Naive B cell (primary cell): ENCODE results near the gene TEAD1. TPM values are rescaled to one million over a fixed set of nuclear protein-coding genes. Genes with fewer than 3 reads are reported as not detected.

Experiments
- ATAC-seq, 2 donors: fragments of 150-1000 bp; cut with Tn5 transposase; 2 replicates each; pipeline ENCODE4 v1.10.0; 2021; ENCODE audit warnings: low read depth in 2 of 2, mild to moderate bottlenecking in 2 of 2, moderate library complexity in 2 of 2
- DNase-seq: peaks from one replicate; pipeline ENCODE4 v3.0.0; 2022
- H3K27ac Mint-ChIP-seq, 6 donors: one replicate each; pipeline ENCODE4 v1.8.0; 2020 to 2022; ENCODE audit warnings: mild to moderate bottlenecking in 6 of 6, mixed read lengths in 6 of 6, moderate library complexity in 5 of 6, inconsistent platforms in 2 of 6
- H3K27me3 Mint-ChIP-seq, 3 donors: one replicate each; pipeline ENCODE4 v1.8.0; 2021 to 2022; ENCODE audit warnings: mixed read lengths in 3 of 3, mild to moderate bottlenecking in 1 of 3
- H3K36me3 Mint-ChIP-seq, 2 donors: one replicate each; pipeline ENCODE4 v1.8.0; 2020 to 2022; ENCODE audit warnings: mixed read lengths in 2 of 2, inconsistent platforms in 1 of 2, mild to moderate bottlenecking in 1 of 2
- H3K4me1 Mint-ChIP-seq, 3 donors: one replicate each; pipeline ENCODE4 v1.8.0; 2020 to 2022; ENCODE audit warnings: mixed read lengths in 3 of 3, inconsistent platforms in 1 of 3, mild to moderate bottlenecking in 1 of 3, moderate library complexity in 1 of 3
- H3K4me3 Mint-ChIP-seq, 8 donors: one replicate each; pipeline ENCODE4 v1.8.0; 2020 to 2022; ENCODE audit warnings: mild to moderate bottlenecking in 8 of 8, mixed read lengths in 8 of 8, moderate library complexity in 8 of 8, inconsistent platforms in 2 of 8
- H3K9me3 Mint-ChIP-seq, 7 donors: one replicate each; pipeline ENCODE4 v1.8.0; 2020 to 2022; ENCODE audit warnings: mixed read lengths in 7 of 7, mild to moderate bottlenecking in 5 of 7, inconsistent platforms in 2 of 7, moderate library complexity in 1 of 7
- polyA plus RNA-seq, 6 donors: library from polyadenylated mRNA; unstranded; fragments of 300-500 nt; fragmentation: Illumina TruSeq; gene quantifications; one replicate each; pipeline ENCODE4 v1.2.3, GENCODE V29; 2021; ENCODE audit warnings: low read depth in 6 of 6

Gene TEAD1
- polyA plus RNA-seq, 6 donors from 2014 or later, result not detected

DNA sequence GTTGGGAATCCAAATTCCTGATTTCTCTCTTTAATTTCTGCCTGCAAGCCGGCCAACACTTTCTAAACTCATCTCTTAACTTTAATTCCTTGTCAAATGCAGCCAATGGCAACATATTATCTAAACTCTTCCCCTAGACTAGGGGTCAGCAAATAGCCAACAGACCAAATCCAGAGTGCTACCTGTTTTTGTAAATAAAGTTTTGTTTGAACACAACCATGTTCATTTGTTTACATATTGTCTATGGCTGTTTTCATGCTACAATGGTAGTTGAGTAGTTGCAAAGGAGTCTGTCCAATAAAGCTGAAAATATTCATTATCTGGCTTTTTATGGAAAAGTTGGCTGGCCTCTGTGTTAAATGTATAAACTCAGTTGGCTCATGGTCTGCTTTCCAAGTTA is 297.7 kb downstream of the TEAD1 start:
- H3K4me1 Mint-ChIP-seq, result no peaks in the 10 kb centered on the region
- ATAC-seq (no peak), DNase-seq (no peak)
- H3K27ac Mint-ChIP-seq, result no peak overlapping the region
- no peak overlapping the region for H3K4me3 Mint-ChIP-seq
- H3K9me3 Mint-ChIP-seq, result peaks cover 0 to 3% (median 0%) of the 10 kb centered on the region in 7 donors
- H3K27me3 Mint-ChIP-seq, result peaks cover 0 to 5% (median 0%) of the 10 kb centered on the region in 3 donors
- no peaks in the 10 kb centered on the region for H3K36me3 Mint-ChIP-seq

DNA sequence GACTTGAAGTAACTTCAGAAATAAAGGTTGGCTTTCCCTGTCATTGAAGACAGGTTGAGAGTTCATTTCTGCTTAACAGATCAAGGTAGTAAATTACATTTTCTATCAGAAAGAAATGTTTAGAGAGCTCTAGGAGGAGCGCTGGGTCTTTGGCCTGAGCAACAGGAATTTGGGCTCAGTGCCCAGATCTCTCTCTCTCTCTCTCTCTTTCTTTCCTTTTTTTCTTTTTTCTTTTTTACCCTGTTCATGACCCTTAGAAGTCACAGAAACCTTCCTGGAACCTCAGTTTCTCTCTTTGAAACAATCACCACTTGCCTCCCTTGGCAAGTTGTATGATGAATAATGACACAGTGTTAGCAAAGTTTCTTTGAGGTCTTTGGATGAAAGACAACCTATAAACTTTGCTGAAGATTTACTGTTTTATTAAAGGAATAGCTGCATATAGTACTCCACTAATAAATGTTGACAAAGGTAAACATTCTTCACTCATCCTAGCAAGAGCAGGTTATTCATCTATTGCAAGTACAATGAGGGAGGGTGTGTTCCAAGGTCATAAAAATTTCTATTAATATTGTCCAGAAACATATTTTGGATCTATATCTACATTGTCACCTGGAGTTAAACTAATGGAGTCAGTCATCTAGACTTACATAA is 299.4 kb downstream of the TEAD1 start:
- Mint-ChIP-seq H3K36me3 (no peaks in the 10 kb centered on the region), H3K9me3 (peaks cover 0 to 3% (median 0%) of the 10 kb centered on the region in 7 donors), H3K4me1 (no peaks in the 10 kb centered on the region), H3K4me3 (no peak overlapping the region), H3K27me3 (peaks cover 0 to 5% (median 3%) of the 10 kb centered on the region in 3 donors), H3K27ac (no peak overlapping the region)
- no peak for ATAC-seq
- DNase-seq, result no peak

DNA sequence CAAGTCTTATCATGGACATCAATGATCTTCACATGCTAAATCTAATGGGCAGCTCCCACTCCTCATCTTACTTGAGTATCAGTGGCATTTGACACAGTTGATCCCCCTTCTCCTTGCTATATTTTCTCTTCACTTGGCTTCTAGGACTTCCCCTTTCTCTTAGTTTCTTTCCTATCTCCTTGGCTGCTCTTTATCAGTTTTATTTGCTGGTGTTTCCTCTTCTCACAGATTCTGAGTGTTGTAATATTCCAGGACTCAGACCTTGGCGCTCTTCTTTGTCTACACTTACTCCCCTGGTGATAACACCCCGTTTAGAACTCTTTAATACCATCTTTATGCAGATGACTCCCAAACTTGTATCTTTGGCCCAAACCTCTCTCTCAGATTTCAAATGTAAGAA is 301.0 kb downstream of the TEAD1 start:
- no peaks in the 10 kb centered on the region for H3K4me1 Mint-ChIP-seq
- no peak for ATAC-seq
- no peak overlapping the region for H3K4me3 Mint-ChIP-seq
- H3K27ac Mint-ChIP-seq, result no peak overlapping the region
- H3K9me3 Mint-ChIP-seq, result peaks cover 0 to 3% (median 0%) of the 10 kb centered on the region in 7 donors
- DNase-seq, result no peak
- no peaks in the 10 kb centered on the region for H3K36me3 Mint-ChIP-seq
- peaks cover 0 to 5% (median 3%) of the 10 kb centered on the region in 3 donors for H3K27me3 Mint-ChIP-seq

DNA sequence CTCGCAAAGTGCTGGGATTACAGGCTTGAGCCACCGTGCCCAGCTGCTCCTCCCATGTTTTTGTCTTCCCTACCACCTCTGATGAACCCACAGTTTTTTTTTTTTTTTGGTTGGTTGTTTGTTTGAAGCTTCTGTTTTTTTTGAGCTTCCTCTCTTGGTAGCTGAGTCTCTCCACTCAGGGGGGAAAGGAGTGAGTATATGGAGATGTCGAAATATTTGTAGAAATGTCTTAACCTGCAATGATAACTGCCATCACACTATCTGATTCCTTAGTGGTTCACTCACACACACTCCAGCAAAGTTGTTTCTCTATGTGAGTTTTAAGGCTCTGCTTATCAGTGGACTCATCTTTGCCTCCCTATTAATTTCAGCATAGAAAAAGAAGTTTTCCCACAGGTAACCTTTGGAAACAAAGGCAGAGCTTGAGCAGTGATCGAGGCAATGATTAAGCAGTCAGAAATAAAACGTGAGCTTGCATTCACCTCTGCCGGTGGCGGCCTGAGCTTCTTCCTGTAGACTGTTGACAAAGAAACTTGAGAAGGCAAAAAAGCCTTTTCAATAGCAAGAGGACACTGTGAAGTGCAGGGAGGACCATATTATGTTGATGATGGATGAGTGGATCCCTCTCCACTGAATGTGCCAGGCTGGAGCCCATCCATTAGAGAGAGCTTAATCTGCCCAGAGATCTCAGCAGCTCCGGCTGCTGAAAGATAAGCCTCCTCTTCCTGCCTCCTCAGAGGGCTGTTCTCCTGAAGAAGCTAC is 305.9 kb downstream of the TEAD1 start:
- Mint-ChIP-seq H3K27ac (no peak overlapping the region), H3K36me3 (no peaks in the 10 kb centered on the region), H3K4me1 (no peaks in the 10 kb centered on the region), H3K27me3 (peaks cover 3 to 17% (median 5%) of the 10 kb centered on the region in 3 donors), H3K9me3 (no peaks in the 10 kb centered on the region), H3K4me3 (no peak overlapping the region)
- ATAC-seq (no peak), DNase-seq (no peak)

DNA sequence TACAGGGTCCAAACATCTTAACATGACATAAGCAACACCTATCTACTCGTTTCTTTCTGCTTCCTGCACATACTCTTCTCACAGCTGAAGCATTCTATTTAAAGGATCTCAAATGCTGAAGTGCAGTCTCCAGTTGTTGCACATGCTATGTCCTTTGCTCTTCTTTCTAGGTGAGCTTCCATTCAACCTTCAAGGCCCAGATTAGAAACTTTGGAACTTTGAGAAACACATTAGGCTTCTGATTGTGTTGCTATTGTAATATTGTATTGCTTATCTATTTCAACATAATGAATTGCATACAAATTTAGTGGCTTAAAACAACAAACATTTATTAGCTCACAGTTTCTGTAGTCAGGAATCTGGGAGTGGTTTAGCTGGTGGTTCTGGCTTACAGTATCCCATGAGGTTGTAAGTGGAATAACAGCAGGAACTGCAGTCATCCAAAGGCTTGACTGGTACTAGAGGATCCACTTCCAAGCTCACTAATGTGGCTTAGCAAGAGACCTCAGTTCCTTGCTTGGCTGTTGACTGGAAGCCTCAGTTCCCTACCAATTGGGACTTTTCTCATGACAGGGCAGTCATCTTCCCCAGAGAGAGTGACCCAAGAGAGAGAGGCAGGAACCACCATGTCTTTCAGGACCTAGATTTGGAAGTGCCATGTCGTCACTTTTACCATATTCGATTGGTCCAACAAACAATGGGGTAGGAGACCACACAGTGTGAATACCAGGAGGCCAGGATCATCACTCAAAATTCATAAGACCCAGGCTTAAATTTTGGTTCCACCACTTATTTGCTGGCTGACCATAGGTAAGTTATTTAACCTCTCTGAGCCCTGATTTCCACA is 307.7 kb downstream of the TEAD1 start:
- Mint-ChIP-seq H3K27ac (no peak overlapping the region), H3K9me3 (no peaks in the 10 kb centered on the region), H3K4me3 (no peak overlapping the region), H3K4me1 (no peaks in the 10 kb centered on the region), H3K27me3 (peaks cover 3 to 26% (median 12%) of the 10 kb centered on the region in 3 donors), H3K36me3 (no peaks in the 10 kb centered on the region)
- DNase-seq (no peak), ATAC-seq (no peak)

DNA sequence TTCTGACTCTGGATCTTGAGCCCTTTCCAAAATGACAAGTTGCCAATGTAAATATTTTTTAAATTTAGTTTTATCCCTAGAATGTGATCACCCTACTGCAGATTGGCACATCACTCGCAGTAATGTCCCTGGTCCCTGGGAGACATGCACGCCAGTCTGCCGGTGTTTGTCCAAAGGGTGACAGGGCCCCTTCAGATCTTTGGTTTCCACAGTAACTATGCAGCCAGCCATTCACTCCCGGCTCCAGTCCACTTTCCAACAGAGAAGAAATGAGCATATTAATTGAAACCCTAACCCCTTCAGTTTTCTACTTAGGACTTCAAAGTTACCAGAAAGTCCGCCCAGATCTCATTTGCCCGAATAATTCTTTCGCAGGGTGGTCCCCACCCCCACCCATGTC is 309.1 kb downstream of the TEAD1 start:
- ATAC-seq (no peak), DNase-seq (no peak)
- Mint-ChIP-seq H3K4me3 (peak overlapping the region in 1 of 8 donors; percentile 56), H3K4me1 (no peaks in the 10 kb centered on the region), H3K27me3 (peaks cover under 1 to 26% (median 9%) of the 10 kb centered on the region in 3 donors), H3K27ac (no peak overlapping the region), H3K36me3 (no peaks in the 10 kb centered on the region), H3K9me3 (no peaks in the 10 kb centered on the region)

DNA sequence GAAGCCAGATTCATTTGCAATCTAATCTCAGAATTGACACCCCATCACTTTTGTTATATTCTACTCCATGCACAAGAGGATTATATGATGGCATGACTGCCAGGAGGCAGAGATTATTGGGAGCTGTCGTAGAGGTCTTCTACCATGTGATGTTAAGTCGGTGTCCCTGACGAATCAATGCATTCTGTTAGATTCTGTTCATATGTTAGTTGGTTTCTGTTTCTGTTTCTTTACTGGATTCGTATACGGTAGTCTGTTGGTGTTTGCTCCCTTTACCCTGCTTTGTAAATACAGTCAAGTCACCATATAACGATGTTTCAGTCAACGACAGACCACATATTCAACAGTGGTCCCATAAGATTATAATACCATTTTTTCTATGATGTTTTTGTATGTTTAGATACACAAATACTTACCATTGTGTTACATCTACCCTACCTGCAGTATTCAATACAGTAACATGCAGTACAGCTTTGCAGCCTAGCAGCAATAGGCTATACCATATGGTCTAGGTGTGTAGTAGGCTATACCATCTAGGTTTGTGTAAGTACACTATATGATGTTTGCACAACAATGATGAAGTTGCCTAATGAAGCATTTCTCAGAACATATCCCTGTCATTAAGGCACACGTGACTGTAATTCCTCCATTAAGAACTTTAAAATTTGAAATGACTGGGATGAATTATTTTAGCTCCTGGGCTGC is 312.1 kb downstream of the TEAD1 start:
- no peak overlapping the region for H3K4me3 Mint-ChIP-seq
- ATAC-seq, result no peak

DNA sequence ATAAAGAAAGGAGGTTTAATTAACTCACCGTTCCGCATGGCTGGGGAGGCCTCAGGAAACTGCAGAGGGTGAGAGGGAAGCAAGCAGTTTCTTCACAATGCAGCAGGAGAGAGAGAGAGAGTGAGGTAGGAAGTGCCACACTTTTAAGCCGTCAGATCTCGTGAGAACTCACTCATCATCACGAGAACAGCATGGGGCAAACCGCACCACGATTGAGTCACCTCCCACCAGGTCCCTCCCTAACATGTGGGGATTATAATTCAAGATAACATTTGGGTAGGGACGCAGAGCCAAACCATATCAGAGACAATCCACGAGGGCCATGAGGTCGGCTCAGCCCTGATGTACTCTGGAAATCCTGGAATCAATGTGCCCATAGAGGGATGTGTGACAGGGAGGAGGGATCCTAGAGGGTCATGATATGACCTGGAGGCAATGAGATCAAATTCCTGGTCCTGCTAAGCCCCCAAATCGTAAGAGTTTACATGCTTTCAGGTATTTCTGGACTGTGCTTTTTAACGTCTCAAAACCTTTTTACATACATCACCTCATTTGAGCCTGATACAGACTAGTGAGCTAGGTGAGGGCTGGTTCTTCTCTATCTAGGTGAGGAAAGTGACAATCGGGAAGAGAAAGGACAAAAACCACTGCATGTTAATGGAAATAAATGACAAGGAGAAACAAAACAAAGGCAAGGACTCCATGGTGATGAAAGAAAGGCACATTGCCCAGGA is 315.4 kb downstream of the TEAD1 start:
- DNase-seq, result no peak
- H3K9me3 Mint-ChIP-seq, result no peaks in the 10 kb centered on the region
- H3K27me3 Mint-ChIP-seq, result peaks cover 0 to 9% (median 7%) of the 10 kb centered on the region in 3 donors
- H3K4me3 Mint-ChIP-seq, result no peak overlapping the region
- H3K27ac Mint-ChIP-seq, result no peak overlapping the region
- ATAC-seq, result no peak
- H3K4me1 Mint-ChIP-seq, result no peaks in the 10 kb centered on the region
- no peaks in the 10 kb centered on the region for H3K36me3 Mint-ChIP-seq

More for the DNA sequence above, 312.1 kb downstream of the TEAD1 start:
- H3K27me3 Mint-ChIP-seq, result peaks cover 0 to 21% (median 7%) of the 10 kb centered on the region in 3 donors
- no peaks in the 10 kb centered on the region for H3K9me3 Mint-ChIP-seq
- H3K36me3 Mint-ChIP-seq, result no peaks in the 10 kb centered on the region
- H3K4me1 Mint-ChIP-seq, result no peaks in the 10 kb centered on the region
- H3K27ac Mint-ChIP-seq, result no peak overlapping the region
- no peak for DNase-seq

DNA sequence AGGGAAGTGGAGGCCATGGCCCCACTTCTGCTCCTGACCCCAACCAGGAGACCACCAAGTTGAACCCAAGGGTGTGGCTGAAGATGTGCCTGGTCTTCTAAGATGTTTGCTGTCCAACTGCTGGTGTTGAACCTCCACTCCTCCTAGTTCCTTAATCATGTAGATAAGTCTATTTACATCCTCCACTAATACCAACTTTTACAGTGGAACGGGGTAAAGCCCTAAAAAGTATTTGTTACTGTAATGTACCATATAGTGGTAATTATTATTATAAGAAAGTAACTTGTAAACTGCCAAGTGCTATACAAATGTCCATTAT is 315.9 kb downstream of the TEAD1 start:
- no peaks in the 10 kb centered on the region for H3K36me3 Mint-ChIP-seq
- no peak overlapping the region for H3K4me3 Mint-ChIP-seq
- H3K9me3 Mint-ChIP-seq, result no peaks in the 10 kb centered on the region
- H3K4me1 Mint-ChIP-seq, result no peaks in the 10 kb centered on the region
- H3K27ac Mint-ChIP-seq, result no peak overlapping the region
- peaks cover 0 to 9% (median 7%) of the 10 kb centered on the region in 3 donors for H3K27me3 Mint-ChIP-seq
- ATAC-seq (no peak), DNase-seq (no peak)

DNA sequence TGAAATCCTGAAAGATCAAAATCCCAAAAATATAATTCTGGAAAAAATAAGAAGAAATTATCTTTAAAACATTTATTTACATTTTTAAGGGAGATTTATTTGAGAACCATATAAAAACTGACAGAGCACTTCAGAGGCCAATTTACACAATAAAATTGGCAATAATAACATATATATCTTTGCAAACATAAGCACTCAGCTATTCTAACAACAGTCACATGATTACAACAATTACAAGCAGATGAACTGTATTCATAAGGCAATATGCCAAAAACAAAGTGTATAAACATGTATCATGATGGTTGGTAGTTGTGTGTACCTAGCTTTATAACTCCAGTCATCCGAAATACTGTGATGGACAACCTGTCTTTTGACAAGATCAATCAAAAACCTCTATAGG is 317.2 kb downstream of the TEAD1 start:
- DNase-seq (no peak), ATAC-seq (no peak)
- H3K4me1 Mint-ChIP-seq, result no peaks in the 10 kb centered on the region
- H3K9me3 Mint-ChIP-seq, result peaks cover 0 to 7% (median 3%) of the 10 kb centered on the region in 7 donors
- H3K4me3 Mint-ChIP-seq, result no peak overlapping the region
- peaks cover 0 to 2% (median 0%) of the 10 kb centered on the region in 3 donors for H3K27me3 Mint-ChIP-seq
- no peak overlapping the region for H3K27ac Mint-ChIP-seq
- H3K36me3 Mint-ChIP-seq, result no peaks in the 10 kb centered on the region

DNA sequence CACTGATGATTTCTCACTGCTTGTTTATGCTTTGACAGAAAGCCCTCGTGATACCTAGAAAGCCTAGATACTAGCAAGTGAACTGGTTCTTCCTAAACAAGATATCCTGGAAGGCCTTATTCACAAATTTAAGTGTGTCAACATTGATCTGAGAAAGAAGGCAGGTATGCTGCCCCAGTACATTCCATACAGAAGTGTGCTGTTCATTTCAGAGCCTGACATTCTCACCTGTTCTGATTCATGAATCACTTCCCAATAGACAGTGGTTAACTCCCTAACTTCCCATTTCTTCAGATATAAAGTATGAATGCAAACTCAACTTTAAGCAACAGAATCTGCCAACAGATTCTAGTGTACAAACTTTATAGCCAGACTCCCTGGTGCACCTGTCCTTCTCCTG is 319.4 kb downstream of the TEAD1 start:
- Mint-ChIP-seq H3K36me3 (no peaks in the 10 kb centered on the region), H3K27me3 (no peaks in the 10 kb centered on the region), H3K27ac (no peak overlapping the region), H3K4me1 (no peaks in the 10 kb centered on the region), H3K4me3 (no peak overlapping the region), H3K9me3 (peaks cover 0 to 7% (median 3%) of the 10 kb centered on the region in 7 donors)
- DNase-seq (no peak), ATAC-seq (no peak)
